D721Med (cell line): Measurements from ENCODE around the gene FAM120C.

Experiments
- DNase-seq: peaks from one replicate; pipeline ENCODE4 v3.0.0; 2011; ENCODE audit warnings: low spot score; ENCODE audit not compliant: insufficient read length
- FAIRE-seq: peaks from 2 replicates; lab custom pipeline; 2011; peaks lifted over from hg19 to GRCh38; lab: Jason Lieb, UNC
- TF ChIP-seq, protein P1 (sequence below): IDR thresholded peaks from 2 replicates; pipeline ENCODE4 v1.5.1; 2012; ENCODE audit warnings: mild to moderate bottlenecking, control low read depth; ENCODE audit not compliant: insufficient read depth; ENCODE audit errors: missing control alignments

Gene FAM120C

DNA sequence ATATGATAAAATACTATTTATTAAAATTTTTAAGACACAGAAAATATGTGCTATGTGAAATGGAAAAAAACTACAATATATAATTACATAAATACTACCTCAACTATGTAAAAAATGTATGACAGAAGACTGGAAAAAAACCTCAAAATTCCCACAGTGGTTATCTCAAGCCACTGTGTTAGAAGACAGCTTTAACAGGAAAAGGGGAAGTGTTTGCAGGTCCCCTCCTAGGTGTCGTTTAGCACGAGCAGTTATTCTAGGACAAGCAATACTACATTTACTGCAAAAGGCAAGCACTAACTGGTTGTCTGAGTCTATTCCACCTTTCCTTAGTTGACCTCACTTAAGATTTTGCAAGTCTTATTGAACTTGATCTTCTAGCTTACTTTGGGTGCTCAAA, 93.9 kb downstream of the FAM120C start:
- TF ChIP-seq, protein P1, sequence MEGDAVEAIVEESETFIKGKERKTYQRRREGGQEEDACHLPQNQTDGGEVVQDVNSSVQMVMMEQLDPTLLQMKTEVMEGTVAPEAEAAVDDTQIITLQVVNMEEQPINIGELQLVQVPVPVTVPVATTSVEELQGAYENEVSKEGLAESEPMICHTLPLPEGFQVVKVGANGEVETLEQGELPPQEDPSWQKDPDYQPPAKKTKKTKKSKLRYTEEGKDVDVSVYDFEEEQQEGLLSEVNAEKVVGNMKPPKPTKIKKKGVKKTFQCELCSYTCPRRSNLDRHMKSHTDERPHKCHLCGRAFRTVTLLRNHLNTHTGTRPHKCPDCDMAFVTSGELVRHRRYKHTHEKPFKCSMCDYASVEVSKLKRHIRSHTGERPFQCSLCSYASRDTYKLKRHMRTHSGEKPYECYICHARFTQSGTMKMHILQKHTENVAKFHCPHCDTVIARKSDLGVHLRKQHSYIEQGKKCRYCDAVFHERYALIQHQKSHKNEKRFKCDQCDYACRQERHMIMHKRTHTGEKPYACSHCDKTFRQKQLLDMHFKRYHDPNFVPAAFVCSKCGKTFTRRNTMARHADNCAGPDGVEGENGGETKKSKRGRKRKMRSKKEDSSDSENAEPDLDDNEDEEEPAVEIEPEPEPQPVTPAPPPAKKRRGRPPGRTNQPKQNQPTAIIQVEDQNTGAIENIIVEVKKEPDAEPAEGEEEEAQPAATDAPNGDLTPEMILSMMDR: no peak
- DNase-seq (no peak), FAIRE-seq (no peak)

DNA sequence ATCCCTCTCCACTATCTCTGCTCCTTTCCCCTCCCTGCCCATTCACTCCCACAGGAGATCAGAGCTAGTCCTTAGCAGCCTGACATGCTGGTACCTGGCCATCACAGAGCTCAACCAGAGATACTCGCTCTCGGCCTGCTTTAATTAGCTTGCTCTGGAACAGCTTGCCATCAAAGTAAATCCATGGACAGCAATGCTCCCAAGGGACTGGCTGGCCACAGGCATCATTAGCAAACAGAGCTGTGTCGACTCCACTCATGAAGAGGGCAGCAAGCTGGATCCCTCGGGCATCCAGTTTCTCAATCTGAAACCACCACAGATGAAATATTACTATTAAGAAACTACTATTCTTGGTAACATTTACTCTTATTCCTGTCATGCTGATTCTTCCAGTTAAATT, 95.4 kb downstream of the FAM120C start:
- TF ChIP-seq, protein P1: no peak
- FAIRE-seq (no peak), DNase-seq (peak; percentile 47)

DNA sequence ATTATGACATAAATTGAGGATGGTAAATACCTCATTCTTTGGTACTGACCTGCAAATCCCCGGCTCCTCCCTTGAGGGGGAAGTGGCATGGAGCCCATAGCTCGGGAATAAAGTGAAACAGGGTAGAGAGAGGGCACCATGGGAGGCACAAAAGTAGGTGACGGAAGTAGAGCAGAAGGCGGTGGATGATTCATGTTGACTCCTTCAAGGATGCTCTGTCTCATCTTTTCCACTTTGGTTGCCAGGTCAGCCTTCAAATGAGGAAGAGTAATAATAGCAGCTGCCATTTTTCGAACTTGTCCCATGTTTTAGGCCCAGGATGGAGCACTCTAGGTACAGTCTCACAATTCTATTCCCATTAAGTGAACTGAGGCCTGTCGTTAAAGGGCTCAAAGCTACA, 97.4 kb downstream of the FAM120C start:
- FAIRE-seq (no peak), DNase-seq (no peak)
- TF ChIP-seq, protein P1: no peak

DNA sequence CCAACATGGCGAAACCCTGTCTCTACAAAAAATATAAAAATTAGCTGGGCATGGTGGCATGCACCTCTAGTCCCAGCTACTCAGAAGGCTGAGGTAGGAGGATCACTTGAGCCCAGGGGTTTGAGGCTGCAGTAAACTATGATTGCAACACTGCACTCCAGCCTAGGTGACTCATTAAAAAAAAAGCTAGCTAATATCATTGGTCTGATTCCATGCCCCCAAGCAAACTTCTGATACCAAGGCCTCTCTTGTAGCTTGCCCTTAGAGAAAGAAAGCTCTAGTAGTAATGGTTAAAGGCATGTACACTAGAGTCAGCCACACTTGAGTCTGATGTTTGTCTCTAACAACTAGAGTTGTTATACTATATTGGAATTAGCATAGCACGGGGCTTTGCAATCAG, 106.2 kb downstream of the FAM120C start:
- no peak for DNase-seq
- TF ChIP-seq, protein P1: no peak
- FAIRE-seq: no peak

DNA sequence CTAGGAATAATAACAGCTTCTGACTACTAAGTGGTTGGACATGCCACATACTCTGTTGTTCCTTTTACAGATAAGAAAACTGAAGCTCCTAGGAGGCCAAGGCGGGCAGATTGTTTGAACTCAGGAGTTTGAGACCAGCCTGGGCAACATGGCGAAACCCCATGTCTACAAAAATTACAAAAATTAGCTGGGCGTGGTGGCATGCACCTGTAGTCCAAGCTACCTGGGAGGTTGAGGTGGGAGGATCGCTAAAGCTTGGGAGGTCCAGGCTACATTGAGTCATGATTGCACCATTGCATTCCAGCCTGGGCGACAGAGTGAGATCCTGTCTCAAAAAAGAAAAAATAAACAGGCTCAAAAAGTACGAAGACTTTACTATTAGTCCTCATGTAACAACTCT, 108.2 kb downstream of the FAM120C start:
- FAIRE-seq: no peak
- no peak for DNase-seq
- TF ChIP-seq, protein P1: no peak

DNA sequence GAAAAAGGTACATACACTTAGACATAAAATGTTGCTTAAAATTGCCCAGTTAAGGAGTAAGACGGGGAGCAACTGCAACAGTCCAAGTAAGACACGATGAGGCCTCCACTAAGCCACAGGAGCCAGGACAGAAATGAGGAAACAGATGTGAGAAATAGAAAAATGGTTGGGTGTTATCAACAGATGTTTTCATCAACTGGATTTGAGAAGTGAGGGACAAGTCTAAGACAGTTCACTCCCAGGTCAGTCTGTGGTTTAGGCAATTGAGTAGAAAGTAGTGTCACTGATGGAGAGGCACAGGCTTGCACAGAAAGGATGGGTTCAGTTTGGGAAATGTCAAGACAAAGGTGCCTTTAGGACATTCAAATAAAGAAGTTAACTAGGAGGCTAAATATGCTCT, 115.3 kb downstream of the FAM120C start:
- no peak for DNase-seq
- no peak for FAIRE-seq
- TF ChIP-seq, protein P1: no peak

DNA sequence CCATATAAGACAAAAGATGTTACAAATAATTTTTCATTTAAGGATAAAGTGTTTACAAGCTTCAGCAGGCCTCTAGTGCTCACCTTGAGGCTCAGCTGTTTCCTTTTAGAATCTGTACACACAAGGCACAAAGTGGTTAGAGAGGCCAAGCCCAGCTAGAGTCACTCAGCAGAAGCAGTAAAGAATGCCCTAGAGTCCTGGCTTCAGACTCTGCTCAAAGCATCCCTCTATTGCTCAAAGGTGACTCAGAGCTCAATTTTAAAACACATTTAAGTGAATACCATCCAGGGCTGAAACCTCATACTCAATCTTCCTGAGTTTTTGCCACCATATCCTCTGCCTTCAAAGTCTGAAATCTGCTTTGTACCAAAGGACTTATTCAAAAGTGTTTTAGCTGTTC, 116.2 kb downstream of the FAM120C start:
- TF ChIP-seq, protein P1: no peak
- FAIRE-seq (no peak), DNase-seq (no peak)
